GM19455 (cell line): Measurements from ENCODE around the gene TMBIM1.

Experiments used
- ATAC-seq: cut with Tn5 transposase; IDR thresholded peaks from one replicate; pipeline ENCODE4 v1.9.1; 2021; ENCODE audit not compliant: unreplicated experiment

Gene TMBIM1, protein sequence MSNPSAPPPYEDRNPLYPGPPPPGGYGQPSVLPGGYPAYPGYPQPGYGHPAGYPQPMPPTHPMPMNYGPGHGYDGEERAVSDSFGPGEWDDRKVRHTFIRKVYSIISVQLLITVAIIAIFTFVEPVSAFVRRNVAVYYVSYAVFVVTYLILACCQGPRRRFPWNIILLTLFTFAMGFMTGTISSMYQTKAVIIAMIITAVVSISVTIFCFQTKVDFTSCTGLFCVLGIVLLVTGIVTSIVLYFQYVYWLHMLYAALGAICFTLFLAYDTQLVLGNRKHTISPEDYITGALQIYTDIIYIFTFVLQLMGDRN

DNA sequence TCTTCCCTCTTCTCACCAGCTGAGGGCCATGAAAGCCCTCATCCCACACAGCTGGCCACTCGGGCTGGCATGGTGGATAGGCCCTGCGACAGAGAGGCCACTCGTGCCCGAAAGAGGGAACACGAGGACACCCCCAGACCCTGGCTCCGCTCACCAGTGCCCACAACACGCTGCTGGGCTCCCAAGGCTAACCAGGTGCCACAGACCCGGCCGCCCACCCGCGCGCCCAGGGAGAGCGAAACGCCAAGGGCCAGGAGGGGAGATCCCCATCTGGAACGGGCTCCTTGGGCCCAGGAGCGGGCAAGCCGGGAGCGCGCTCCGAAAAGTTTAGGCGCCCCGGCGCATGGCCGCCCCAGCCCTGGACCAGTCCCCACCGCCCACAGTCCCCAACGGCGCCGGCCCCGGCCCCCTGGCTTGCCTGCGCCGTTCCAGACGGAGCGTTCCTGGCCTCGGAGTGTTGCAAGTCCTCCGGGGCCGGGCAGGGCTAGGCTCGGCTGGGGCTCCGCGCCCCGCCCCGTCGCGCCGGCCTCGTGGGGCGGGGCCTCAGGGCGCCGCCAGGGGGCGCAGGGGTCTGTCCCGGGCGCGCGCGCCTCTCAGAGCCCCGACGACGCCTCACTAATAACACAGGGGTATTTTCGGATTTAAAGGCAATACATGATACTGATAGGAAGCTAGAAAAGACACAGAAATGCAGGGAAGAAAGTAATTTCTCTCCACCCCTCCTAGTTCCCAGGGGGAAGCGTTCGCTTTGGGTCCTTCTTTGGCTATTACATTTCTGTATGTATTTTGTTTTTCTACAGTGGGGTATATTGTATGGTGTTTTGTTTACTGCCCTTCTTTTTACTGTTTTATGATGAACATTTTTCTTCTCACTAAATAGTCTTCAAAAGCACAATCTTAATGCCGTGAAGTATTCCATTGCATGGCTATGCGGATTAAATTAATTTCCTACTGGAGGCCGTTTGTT, at the start of gene TMBIM1:
TMBIM1 (minus strand) TSS at position 456 of the 967 bp plus-strand sequence. CDS start 10,362 bp downstream, outside the sequence.
- peak; percentile 68 for ATAC-seq

DNA sequence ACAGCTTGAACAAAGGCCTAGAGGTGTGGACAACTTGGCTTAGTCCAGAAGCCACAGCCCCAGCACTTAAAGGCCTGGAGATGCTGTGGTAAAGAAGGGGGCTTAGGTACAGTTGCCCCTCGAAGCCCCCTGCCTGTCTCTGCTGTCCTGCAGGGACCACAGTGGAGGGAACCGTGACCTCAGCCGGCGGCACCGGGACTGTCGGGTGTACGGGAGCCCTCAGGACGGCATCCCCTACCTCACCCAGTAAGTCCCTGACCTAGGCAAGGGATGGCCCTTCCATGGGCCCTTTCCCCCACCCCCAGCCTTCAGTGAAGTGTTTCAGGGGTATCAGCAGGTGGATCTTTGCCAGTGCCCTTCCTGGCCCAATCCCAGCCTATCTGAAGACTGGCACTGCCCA, 49.1 kb upstream of the TMBIM1 start:
- ATAC-seq: no peak

DNA sequence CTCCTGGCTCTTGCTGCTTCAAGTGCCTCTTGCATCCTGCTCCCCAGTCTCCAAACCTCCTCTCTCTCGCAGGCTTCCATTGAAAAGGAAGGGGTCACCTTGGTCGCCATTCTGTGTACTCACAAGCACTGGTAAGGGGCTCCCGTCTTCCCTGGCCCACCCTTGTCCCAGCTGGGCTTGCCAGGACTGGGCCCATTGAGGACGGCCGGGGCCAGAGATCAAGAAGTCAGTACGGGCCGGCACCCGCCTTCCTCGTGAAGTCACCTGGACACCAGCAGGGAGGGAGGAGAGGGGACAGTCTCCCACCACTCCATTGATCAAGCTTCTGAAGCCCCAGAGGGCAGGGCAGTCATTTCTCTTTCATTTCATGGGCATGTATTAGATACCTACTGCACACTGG, 48.4 kb upstream of the TMBIM1 start:
- no peak for ATAC-seq

- no peak for ATAC-seq
These were observed 42.2 kb upstream of the TMBIM1 start for GRCh38 chr2:218334531-218334930.

GRCh38 chr2:218332920-218333645, 40.8 kb upstream of the TMBIM1 start:
- no peak for ATAC-seq

DNA sequence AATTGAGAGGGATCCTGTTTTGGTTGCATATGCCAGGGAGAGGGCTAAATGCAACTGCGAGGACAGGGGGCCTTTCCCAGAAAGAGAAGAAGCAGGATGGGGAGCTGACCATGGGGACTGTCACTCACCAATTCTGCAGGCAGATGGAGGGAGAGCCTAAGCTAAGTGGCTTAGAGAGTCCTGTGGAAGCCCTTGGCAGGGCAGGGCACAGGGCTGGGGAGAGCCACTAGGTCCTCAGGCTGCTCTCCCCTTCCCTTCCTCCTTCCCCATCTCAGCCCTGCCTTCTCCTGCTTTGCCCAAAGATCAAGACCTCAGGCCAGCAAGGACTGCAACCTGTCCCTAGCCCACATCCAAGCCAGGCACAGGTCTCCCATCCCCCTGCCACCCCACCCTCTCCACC, 40.0 kb upstream of the TMBIM1 start:
- no peak for ATAC-seq

DNA sequence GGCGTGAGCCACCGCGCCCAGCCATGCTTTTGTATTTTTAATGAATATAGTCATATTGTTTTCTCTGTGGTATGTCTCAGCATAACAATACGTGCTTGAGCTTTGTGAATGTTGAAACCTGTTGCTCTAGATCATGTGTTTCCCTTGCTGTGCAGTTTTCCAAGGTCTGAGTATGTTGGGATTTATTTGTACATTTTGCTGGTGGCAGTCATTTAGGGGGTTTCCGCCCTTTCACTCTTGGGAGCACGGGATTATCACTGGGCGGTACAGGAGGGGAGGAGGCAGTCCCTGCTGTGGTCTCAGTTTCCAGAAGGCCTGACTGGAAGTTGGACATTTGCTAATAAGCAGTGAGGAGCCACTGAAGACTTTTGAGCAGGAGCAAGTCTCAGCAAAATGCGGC, 39.4 kb upstream of the TMBIM1 start:
- no peak for ATAC-seq

DNA sequence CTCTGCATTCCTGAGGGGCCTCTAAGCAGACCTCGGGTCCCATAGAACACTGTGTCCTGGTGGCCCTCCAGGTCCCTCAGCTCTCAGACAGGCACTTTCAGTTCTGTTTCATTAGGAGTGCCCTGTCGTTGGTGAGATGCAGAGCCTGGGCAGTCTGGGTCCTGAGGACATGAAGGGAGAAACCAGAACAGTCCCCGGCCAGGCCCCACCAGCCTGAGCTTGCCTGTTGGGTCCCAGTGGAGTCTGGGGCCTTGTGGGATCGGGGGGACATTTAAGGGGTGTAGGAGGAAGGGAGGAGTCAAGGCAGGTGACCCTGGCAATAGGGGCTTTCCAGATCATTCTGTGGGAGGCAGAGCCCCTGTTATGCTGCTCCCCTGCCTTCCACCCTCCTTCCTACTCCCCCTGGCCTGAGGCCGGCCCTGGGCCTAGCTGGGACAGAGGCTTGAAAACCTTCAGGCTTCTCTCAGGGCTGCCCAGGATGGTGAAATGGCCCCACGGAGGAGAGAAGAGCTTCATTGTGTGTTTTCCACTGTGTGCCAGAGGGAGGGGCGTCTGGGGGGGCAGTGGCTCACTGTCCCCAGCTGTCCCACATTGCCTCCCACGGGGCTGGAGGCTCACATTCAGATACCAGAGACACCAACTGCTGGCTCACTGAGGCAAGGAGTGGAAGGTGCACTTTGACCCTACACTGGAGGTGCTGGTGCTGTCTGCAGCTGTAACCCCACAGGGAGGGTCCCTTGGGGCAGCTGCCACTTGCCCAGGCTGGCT, 37.7 kb upstream of the TMBIM1 start:
- peak; percentile 47 for ATAC-seq

DNA sequence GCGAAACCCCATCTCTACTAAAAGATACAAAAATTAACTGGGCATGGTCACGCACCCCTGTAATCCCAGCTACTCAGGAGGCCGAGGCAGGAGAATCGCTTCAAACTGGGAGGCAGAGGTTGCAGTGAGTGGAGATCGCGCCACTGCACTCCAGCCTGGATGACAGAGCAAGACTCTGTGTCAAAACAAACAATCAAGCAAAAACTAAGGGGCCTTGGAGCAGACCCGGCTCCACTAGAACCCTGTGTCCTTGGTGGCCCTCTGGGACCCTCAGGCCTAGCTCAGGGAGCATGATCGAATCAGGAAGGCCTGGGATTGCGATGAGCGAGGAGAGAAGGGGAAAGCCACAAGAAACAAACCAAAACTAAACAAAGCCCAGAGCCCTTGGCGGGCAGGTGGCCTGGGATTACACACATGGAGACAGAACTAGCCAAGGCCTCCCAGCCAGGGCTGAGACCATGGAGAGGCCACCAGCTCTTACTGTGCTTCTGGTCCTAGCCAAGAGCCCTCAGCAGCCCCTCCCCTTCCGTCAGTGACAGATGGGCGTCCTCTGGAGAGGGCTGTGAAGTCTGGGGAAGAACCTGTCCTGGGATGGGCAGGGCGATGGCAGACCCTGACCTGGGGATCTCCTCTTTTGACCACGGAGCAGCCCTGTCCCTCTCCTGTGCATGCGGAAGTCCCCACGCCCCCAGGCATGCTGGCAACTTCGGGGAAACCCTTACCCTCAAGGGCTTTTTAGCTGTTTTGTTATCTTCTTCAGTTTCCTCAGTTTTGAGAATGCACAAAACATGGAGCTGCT, 36.9 kb upstream of the TMBIM1 start:
- peak; percentile 39 for ATAC-seq

- ATAC-seq: no peak
These were observed 36.0 kb upstream of the TMBIM1 start for GRCh38 chr2:218328294-218328693.

- ATAC-seq: no peak
These were observed 35.3 kb upstream of the TMBIM1 start for GRCh38 chr2:218327451-218328210.

DNA sequence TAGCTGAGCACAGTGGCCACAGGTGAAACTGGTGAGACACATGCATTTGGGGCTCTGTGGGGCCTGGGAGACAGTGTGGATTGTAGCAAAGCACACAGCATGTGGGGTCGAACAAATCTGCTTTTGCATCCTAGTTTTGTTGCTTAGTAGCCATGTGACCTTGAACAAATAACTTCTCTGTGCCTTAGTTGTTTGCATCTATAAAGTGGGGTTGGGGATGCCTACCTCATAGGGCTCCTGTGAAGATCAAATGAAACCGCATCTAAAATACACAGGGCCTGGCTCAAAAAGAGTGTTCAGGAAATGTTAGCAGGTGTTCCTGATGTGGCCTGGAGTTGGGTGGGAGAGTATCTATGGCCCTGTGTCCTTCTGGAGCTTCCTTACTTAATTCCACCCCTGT, 34.0 kb upstream of the TMBIM1 start:
- ATAC-seq: no peak

DNA sequence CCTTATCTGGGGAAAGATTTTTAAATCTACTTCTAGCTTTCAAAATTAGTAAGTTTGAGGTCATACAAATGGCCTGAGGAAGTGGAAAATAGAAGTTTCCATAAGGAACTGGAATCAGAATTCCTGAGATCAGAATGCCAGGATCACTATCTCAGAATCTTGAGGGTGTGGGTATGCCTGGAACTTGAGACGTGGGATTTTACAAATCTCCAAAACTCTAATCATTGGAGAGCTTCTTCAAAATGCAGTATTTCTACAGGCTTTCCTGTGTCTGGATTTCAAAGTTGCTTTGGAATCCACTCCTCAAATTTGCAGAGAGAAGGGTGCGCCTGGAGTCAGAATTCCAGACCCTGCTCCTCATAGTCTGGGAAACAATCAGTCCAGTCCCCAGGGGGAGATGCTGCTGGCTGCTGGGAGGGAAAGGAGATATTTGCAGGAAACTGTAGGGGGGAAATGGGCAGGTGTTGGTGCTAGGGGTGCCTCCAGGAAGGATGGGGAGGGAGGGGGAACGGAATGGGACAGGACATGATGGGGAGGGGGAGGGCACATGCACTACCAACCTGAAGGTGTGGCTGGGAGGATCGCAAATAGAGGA, 33.4 kb upstream of the TMBIM1 start:
- ATAC-seq: no peak

GRCh38 chr2:218323526-218324472, 31.5 kb upstream of the TMBIM1 start:
- ATAC-seq: no peak

DNA sequence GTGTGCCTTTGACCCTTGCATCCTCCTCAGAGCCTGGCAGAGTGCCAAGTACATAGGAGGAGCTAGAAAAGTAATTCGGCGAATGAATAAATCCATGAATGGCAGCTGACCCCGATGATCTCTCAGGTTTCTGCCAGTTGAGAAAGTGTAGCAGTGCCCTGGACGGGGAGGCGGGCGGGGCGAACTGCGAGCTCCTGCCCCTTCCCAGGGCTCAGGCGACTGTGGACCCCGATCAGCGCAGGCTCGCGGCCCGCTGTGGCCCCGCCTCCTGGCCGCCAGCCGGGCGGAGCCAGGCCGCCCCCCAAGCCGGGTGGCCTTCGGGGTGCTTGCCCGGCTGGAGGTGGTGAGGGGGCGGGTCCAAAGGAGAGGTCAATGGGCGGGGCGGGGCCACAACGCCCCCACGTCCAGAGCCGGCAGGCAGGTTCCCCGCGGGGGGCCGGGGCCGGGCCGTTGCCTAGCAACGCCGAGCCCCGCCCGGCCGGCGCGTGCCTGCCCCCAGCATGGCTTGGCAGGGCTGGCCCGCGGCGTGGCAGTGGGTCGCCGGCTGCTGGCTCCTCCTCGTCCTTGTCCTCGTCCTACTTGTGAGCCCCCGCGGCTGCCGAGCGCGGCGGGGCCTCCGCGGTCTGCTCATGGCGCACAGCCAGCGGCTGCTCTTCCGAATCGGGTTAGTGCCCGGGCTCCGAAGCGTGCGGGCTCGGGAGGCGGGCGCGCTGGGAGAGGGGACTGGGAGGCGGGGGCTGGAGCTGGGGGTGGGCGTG, 30.6 kb upstream of the TMBIM1 start:
- peak; percentile 75 for ATAC-seq

DNA sequence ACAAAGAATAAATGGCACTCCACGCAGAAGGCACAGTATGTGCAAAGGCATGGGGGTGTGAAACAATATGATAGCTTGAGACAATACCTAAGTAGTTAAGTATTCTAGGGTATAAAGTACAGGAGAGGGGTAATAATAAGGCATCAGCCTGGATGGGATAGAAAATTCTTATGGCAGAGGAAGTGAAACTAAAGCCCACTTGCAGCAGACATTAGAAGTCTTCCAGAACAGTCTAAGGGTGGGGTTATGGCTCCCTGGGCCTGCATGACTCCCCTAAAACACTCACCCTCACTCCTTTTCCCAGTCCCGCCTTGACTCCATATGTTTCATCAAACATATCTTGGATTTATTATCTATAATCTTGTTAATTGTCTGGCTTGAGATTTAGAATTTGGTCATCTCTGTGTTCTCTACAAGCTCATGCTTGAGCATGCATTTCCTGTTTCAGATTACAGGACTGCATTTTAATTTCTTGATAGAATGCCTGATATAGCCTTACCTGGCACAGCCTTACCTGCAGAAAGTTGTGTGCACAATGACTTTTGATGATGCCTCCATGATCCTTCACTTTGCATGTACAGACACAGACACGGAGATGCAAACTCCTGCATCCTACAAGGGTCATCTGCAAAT, 28.5 kb upstream of the TMBIM1 start:
- no peak for ATAC-seq
